VCaP (cell line): ENCODE data around the gene TRPV6.

Experiments
- H3K27ac ChIP-seq: fragments of 450-650 bp; 2 replicates; pipeline ENCODE4 v1.5.1; 2017
- TF ChIP-seq, protein P1 (sequence below): fragments of 450-650 bp; conservative IDR thresholded peaks from 2 replicates; pipeline ENCODE4 v1.5.1; 2017; ENCODE audit warnings: mild to moderate bottlenecking, moderate library complexity

The TRPV6 gene

DNA sequence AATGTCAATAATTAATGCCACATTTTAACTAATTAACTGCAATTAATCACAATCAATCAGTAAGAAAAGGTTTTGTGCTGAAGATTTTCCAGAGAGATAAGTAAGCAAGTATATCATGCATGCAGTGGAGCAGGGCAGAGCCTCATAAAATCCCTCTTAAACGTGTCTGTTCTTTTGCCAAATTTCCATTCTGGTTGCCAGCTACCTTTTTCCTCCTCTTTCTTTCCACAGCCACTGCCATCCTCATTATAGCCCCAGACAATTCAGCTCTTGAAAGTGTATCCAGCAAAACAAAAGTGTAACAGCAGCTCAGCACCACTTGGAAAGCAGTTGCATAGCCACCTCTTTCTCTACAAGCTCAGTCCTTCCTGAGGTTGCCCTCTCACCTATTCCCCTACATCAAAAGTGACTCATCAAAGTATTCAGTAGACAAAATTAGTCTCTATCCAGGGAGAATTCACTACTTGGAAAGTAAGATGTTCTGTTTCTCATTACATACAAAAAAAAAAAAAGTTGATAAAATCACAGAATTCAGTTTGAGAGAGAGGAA is 57.5 kb downstream of the TRPV6 start:
- H3K27ac ChIP-seq: peak overlapping the region; percentile 84
- TF ChIP-seq, protein P1, sequence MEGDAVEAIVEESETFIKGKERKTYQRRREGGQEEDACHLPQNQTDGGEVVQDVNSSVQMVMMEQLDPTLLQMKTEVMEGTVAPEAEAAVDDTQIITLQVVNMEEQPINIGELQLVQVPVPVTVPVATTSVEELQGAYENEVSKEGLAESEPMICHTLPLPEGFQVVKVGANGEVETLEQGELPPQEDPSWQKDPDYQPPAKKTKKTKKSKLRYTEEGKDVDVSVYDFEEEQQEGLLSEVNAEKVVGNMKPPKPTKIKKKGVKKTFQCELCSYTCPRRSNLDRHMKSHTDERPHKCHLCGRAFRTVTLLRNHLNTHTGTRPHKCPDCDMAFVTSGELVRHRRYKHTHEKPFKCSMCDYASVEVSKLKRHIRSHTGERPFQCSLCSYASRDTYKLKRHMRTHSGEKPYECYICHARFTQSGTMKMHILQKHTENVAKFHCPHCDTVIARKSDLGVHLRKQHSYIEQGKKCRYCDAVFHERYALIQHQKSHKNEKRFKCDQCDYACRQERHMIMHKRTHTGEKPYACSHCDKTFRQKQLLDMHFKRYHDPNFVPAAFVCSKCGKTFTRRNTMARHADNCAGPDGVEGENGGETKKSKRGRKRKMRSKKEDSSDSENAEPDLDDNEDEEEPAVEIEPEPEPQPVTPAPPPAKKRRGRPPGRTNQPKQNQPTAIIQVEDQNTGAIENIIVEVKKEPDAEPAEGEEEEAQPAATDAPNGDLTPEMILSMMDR: no peak

DNA sequence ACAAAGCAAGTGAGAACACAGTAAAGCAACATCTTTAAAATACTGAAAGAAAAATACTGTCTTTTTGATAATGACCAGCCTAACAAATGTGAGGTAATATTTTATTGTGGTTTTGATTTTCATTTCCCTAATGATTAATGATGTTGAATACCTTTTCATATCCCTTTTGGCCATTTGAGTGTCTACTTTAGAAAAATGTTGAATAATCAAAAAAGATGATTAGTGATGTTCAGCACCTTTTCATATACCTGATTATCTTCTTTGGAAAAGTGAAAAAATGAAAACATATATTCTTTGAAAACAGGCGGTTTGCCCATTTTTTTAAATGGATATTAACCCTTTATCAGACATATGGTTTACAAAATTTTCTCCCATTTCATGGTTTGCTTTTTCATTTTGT is 62.8 kb downstream of the TRPV6 start:
- TF ChIP-seq, protein P1: no peak
- H3K27ac ChIP-seq: no peak overlapping the region
